ENCODE measurements around the gene DPEP1. TPM values are rescaled to one million over a fixed set of nuclear protein-coding genes. Genes with fewer than 3 reads are reported as not detected.
"Not testable (repeated sequence)": the region's sequence is repeated elsewhere in the genome, so short reads cannot be mapped to it uniquely, and the experiment has no call there.

The DPEP1 gene
- total RNA-seq, 1 experiment from 2014 or later: 0.79 TPM

DNA sequence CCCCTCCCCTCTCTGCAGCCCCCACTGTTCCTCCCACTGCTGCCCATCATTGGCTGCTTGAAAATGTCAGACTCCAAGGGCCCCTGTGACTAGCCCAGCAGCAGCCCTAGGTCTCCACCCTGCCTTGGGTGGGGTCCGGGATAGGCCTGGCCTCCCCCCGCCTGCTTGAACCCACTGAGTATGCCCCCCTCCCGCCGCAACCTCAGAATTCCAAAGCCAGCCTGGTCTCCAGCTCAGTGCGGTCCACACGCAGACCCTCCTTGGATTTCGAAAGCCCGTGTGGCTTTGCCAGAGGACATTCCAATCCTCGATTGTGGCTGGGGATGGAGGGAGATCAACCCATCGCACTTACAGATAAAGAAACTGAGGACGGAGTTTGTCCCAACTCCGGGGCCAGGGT is 6.4 kb downstream of the DPEP1 start:
- DNase-seq (ENCODE audit: low read depth): no peak

DNA sequence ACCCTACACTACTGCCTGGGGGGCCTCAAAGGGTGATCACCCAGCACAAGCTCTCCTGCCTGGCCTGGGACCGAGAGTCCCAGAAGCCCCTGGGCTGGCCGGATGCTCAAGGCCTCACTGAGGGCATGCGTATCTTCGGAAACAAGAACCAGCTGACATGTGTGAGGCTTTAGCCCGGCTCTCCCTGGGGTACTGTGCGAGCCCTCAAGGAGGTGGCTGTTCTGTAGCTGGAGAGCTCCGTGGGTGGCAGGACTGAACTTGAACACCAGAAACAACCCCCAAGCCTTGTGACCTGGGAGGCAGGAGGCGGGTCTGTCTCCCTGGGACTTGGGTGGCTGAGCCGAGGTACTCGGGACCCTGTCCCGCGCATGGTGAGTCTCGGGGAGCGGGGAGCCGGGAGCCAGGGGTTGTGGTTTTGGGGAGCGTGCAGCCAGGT is 7.0 kb downstream of the DPEP1 start:
- DNase-seq (ENCODE audit: low read depth): no peak

DNA sequence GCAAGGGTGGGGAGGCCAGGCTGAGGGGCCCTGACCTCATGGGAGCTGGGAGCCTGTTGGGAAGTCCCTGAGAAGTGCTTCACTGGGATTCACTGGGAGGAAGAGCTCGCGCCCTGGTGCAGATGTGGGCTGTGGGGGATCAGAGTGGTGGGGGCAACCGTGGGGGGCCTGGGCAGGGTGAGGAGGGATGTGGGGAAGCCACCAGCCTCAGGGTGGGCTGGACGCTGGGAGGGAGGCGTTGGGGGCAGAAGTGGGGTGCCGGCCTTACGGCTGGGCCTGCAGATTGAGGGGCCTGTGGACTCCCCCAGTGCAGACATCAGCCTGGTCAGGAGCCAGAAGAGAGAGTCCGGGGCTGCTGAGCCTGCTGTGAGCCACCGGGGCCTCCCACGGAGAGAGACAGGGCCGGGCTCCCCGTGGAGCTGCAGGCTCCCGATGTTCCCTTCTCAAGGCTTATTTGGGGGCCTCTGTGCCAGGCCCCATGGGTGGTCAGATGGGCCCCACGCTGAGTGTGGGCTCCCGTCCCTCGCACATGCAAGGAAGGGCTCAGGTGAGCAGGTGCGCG is 7.8 kb downstream of the DPEP1 start:
- no peak for DNase-seq (ENCODE audit: low read depth)

DNA sequence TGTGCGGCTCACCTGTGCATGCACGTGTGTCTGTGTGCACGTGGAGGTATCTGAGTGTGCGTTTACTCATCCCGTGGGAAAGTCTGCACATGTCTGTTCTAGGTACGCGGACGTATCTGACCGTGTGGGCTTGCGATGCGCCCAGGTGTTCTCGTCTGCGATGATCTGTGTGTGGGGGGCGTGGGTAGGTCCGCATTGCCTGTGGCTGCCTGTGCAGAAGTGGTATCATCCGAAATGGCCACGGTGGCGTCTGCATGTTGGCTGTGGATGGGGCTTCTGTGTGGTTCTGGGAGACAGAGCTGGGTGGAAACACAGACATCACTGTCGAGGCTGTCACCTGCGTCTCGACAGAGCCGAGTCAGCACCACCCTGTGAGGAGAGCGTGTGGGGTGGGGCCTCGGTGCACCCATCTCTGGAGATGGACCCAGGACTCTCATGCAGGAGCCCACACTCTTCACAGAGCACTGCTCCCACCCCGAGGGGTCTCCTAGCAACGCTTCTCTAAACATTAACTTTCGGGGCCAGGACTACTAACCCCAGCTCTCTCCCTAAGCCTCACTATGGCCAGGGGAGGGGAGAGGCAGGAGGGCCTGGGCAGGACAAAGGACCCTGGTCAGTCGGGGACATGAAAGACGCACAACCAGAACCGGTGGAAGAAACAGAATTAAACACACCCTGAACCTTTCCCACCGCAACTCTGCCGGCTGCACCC is 8.4 kb downstream of the DPEP1 start:
- no peak for DNase-seq (ENCODE audit: low read depth)

DNA sequence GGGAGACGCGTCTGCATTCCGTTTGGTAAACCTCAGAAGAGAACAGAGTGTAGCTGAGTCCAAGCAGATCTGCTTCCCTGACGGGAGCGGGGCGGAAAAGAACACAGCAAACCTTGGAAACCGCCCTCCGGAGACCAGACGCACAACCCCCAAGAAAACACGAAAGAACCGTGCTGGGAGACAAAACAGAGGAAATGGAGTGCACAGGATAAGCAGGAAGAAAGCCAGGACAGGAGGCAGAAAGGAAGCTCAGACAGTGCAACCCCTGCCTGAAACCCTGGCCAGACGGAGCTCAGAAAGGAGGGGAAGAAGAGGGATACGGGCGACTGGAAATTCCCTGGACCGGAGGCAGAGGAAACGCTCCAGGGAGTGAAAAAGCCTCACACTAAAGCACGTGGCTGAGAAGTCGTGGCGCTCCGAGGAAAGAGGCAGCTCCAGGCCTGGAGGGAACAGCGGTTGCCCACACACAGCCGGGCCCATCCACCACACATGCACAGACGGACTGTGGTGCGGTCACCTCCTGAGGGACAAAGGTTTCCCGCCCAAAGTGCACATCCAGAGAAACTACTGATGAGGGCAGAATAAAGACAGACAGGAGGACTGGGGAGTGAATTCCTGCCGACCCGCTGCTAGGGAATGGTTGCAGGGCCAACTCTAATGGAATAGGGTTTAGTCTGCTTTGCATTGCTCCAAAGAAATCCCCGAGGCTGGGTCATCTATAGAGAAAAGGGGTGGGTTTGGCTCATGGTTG is 10.2 kb downstream of the DPEP1 start:
- DNase-seq (ENCODE audit: low read depth): no peak

DNA sequence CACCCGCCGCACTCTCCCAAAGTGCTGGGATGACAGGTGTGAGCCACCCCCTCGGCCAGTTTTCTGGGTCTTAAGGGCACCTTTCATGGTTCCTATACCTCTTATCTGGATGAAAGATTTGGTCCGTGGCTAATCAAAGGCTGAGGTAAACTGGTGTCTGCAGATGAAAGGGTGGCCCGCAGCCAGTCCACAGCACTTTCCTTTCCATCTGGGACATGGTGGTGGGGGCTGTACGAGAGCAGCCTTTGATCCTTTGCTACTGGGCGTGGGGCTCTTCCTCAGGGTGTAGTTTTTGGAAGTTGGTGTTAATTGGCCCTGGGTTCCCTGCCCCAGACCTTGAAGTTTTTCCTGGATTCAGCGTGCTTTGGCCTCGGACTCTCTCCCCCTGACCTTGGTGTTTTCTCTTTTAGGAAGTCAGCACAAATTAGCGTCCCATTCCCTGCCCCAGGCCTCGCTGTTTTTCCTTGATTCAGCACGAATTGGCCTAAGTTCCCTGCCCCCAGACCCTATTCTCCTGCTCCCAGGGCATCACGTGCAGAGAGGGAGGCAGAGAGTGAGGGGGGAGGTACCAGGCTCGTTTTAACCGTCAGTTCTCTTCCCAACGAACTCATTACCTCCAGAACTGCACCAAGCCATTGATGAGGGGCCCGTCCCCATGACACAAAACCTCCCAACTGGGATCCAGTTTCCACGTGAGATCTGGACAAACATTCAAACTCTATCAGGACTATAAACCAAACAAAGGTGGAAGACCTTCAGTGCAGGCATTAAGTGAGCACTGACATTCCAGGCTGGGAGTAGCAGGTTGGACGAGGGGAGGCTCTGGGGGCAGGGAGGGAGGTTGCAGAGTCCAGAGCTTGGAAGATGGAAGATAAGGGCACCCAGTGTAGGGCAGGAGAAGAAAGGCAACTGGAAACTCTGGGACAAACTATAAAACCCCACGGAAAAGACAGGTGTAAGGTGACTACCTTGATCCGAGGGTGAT is 11.6 kb downstream of the DPEP1 start:
- no peak for DNase-seq (ENCODE audit: low read depth)

DNA sequence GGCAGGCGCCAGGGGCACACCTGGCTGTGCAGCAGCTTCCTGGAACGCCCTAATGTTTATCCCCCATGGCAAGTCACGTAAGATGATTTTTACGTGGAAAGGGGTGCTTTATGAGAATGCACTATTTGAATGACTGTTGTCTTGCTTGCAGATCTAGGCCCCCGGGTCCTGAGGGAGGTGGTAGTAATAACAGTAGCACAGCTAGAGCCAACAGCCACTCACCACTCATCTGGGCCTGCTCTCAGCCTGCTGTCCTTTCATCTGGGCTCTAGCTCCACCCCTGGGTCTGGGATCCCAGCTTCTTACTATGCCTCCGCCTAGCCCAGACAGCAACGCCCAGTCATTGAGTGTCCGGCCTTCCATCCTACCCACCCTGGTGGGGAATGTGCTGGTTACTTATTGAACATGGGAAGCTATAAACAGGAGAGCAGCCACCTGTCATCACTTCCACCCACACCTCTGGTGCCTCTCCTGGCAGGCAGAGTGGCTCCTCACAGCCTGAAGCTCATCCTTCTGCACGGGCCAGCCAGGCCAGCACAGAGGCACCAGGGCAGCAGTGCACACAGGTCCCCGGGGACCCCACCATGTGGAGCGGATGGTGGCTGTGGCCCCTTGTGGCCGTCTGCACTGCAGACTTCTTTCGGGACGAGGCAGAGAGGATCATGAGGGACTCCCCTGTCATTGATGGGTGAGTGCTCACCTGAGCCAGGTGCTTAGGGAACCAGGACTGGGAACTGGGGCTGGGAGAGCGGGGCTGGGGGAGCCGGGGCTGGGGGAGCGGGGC is 16.6 kb downstream of the DPEP1 start:
- DNase-seq (ENCODE audit: low read depth): no peak

DNA sequence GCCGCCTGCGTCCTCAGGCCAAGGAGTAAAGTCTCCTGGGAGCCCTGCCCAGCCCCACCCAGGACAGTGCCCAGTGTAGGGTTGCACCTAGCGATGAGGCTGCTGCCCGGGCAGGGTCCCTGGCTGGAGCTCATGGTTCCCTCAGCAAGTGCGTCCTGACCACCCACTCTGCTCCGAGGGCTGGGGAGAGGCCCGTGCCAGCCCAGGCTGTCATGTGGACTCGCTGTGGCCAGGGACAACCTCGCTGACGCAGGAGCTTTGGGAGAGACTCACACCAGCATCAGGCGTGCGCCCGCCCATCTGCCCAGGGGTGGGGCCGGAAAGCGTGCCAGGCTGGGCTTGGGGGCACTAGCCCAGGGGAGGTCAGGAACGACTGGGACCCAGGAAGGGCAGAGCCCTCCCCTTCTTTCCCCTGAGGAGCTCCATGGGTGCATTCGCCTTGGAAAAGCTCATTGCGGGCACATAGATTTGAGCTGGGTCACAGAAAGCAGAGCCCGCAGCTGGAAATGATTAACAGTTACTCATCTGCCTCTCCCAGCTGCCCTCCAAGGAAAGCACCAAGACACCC is 19.7 kb downstream of the DPEP1 start:
- peak; percentile 90 for DNase-seq (ENCODE audit: low read depth)

DNA sequence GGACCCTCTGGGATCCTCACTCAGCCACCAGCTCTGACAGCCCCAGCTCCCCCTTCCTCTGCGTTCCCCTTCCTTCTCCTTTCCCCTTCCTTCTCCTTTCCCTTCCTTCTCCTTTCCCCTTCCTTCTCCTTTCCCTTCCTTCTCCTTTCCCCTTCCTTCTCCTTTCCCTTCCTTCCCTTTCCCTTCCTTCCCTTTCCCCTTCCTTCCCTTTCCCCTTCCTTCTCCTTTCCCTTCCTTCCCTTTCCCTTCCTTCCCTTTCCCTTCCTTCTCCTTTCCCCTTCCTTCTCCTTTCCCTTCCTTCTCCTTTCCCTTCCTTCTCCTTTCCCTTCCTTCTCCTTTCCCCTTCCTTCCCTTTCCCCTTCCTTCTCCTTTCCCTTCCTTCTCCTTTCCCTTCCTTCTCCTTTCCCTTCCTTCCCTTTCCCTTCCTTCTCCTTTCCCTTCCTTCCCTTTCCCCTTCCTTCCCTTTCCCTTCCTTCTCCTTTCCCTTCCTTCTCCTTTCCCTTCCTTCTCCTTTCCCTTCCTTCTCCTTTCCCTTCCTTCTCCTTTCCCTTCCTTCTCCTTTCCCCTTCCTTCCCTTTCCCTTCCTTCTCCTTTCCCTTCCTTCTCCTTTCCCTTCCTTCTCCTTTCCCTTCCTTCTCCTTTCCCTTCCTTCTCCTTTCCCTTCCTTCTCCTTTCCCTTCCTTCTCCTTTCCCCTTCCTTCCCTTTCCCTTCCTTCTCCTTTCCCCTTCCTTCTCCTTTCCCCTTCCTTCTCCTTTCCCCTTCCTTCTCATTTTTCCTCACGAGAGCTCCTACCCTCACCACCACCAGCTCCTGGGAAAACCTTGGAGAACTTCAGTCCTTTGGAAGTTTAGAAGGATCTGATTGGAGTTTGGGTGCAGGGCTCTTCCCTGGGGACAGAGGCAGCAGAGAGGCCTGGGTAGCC is 21.3 kb downstream of the DPEP1 start:
- not testable (repeated sequence) for DNase-seq (ENCODE audit: low read depth)

DNA sequence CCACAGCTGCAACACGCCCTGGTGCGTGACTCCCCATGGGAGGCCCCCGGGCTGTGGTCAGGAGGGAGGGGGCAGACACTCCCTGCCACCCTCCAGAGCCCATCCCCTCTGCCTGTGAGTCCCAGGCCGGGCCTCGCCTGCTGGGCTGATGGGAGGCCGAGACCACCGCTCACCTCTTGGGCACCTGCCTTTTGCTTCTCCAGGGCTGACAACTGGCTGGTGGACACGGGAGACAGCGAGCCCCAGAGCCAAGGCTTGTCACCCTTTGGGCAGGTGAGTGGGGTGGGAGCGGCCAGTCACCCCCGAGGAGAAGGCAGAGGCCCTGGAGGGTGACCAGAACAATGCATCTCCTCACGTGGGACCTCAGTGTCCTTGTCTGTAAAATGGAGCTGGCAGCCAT is 23.2 kb downstream of the DPEP1 start:
- DNase-seq (ENCODE audit: low read depth): no peak

DNA sequence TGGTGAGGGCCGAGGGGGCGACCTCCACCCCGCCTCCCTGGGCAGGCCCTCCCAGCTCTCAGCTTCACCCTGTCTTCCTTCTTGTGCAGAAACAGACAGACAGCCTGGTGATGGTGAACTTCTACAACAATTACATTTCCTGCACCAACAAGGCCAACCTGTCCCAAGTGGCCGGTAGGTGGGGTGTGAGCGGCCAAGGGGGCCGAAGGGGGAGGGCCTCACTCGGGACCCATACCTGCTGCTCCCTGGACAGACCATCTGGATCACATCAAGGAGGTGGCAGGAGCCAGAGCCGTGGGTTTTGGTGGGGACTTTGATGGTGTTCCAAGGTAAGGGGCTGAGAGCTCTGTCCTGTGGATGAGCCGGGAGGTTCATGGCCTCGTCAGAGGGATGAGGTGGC is 23.9 kb downstream of the DPEP1 start:
- no peak for DNase-seq (ENCODE audit: low read depth)

DNA sequence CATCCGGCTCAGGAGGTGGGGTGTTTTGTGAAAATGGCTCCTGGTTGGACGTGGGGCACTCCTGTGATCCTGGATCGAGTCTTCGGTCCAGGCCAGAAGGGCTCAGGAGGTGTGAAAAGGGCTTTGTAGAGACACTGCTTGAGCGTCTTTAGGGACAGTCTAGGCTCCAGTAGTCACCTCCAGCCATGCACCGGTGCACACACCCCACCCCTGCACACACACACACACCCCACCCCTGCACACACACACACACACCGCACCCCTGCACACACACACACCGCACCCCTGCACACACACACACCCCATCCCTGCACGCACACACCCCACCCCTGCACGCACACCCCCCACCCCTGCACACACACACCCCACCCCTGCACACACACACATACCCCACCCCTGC is 25.0 kb downstream of the DPEP1 start:
- no peak for DNase-seq (ENCODE audit: low read depth)

DNA sequence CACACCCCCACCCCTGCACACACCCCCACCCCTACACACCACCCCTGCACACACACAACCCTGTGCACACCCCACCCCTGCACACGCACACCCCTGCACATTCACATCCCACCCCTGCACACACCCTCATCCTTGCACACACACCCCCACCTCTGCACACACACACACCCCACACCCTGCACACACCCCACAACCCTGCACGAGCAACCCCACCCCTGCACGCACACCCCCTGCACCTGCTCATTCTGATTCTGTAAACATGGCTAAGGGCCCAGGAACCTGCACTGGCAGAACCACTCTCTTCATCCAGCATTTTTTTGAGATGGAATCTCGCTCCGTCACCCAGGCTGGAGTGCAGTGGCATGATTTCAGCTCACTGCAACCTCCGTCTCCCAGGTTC is 25.9 kb downstream of the DPEP1 start:
- no peak for DNase-seq (ENCODE audit: low read depth)

DNA sequence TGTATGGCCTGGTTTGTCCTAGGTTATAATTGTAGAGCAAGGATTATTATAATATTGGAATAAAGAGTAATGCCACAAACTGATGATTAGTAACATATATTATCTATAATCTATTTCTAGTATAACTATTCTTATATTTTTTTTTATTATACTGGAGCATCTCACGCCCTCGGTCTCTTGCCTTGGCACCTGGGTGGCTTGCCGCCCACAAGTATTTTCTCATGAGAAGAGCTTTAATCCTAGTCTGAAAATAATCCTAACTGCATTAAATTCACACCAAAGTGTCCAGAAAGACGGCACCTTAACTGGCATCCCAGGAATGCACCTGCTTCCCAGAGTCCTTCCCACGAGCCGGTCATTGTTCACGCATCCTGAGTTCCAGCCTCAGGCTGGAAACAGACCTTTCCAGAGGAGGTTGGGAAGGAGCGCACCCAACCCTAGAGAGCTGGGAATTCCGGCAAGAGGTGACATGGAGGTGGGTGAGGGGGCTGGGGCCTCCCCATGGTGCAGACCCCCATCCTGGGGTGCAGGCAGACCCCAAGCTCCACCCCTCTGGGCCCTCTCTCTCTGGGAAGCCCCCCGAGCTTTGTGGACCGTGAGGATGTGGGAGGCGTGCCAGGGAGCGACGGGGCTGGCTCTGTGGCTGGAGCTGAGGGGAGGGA is 28.1 kb downstream of the DPEP1 start:
- DNase-seq (ENCODE audit: low read depth): no peak

DNA sequence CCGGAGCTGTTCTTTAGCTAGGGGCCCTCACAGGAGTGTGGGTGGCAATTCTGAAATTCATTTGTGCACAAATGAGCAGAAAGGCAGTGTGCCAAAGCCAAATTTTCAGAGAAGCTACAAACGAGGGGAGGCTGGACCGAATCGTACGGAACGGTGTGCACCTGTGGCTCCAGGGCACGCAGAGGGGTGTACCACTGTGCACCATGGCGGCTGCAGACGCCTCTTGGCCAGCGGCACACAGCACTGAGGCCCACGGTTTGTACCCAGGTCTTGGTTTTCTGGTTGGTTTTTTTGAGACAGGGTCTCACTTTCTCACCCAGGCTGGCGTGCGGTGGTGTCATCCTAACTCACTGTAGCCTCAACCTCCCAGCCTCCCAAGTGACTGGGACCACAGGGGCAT is 29.1 kb downstream of the DPEP1 start:
- DNase-seq (ENCODE audit: low read depth): no peak

DNA sequence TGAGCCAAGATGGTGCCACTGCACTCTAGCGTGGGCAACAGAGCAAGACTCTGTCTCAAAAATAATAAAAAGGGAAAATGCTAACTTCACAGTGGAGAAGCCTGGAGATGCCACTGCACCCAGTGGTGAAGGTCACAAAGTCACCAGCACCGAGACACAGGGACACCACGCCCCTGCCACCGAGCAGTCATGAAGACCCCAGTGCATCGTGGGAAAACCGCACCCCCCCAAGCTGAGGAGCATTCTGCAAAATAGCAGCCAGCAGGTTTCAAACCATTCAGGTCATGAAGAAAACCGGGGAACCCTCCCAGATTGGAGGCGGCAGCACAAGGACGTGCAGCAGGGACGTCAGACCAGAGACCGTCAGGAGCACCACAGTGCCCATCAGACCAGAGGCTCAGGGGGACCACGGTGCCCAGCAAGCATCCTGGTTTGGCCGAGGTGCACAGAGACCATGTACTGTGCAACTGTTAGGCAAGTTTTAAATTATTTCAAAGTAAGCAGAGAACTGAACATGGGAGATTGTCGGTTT is 30.4 kb downstream of the DPEP1 start:
- DNase-seq (ENCODE audit: low read depth): no peak

DNA sequence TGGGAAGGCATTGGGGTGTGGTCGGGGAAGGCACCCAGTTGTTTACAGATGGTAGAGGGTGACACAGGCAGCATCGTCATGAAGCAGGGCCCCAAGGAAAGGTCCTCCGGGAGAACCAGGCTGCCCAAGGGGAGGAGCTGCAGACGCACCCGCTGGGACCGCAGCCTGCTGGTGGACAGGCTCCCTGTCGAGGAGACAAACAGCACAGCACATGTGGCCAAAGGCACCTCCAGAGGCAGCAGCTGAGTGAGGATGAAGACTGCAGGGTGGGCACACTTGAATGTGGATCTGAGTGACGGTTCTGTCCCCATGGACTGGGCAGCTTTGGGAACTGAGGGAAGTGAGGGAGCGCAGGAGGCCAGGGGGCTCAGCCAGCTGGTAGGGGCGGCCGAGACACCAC is 31.7 kb downstream of the DPEP1 start:
- DNase-seq (ENCODE audit: low read depth): no peak

DNA sequence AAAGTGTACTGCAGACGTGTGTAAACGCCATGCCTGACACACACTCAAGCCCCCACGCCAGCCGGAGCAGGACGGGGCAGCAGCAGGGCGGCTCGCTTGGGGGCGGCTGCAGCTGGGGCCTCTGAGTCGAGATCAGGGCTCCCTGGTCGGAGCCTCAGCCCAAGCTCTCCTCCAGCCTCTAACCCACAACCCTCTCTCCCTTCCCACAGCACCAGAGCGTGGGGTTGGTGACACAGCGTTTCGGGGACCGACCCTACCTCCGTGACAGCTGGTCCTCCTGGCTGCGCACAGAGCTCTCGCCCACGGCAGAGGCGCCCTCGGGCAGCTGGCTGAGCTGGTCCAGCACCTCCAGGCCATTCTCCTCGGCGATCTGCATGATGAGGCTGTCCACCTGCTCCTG is 32.8 kb downstream of the DPEP1 start:
- DNase-seq (ENCODE audit: low read depth): no peak

DNA sequence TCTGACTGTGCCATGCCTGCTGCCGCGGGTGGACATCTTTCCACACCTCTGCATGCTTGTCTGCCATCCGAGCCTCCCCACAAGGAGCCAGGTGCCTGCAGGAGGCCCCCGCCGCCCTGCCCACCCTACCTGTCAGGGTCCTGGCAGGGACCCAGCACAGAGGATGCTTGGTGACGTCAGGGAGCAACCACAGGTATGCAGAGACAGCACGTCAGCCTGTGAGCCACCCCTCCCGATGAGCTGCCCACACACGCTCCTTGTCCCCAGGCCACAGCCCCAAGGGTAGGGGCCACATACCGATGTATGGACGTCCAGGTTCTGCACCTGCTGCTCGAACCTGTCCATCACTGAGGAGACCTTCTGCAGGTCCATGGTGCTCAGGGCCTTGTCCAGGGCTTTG is 33.5 kb downstream of the DPEP1 start:
- DNase-seq (ENCODE audit: low read depth): no peak
